NCI-H1048 (cell line): Measurements from ENCODE around the gene WRAP53.

ENCODE experiments used
- DNase-seq: peaks from one replicate; lab custom pipeline; 2025; lab: John Stamatoyannopoulos, UW

The WRAP53 gene

DNA sequence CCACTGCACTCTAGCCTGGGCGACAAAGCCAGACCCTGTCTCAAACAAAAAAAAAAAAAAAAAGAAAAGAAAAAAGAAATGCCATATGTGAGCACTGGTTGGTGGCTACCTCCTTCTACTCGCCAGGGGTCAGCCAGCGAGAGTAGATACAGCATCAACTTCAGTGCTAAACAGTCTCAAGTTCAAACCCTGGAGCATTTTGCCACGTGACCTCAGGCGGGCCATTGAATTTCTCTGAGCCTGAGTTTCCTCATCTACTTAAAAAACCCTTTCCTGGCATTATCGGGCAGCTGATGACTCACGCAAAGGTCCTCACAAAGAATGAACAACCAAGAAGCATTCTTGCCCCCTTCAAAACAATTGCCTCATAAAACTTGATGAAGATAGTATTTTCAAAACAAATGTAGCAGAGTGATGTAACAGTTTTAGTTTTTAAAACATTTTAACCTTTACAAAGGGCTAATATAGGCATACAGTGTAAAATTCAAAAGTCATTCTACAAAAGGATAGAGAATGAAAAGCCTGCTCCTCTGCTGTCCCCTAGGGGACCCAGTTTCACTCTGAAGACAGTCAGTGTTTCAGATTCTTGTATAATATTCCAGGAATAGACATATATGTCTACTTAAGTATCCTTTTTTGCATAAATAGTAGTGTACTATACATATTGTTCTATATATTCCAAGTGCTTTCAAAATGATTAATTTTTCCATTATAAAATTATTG lies 57.6 kb downstream of the WRAP53 start:
- no peak for DNase-seq

DNA sequence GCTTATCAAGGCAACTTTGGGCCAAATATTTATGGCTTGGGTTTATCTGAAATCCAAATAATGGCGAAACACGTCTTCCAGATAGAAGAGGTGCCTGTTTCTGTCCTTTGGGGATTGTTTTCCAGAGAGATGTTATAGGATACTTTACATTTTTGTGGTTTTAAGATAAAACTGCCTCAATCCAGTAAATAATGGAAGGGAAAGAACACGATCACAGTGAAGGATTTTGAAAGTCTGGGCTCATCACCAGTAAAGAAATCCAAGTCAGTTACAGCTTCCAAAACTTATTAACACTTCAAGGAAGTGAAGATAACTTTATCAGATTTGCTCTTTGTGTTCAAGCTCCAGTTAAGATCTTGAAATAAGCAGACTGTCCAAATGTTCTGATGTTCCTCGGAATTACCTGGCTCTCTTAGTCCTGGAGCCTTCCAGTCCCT lies 59.4 kb downstream of the WRAP53 start:
- DNase-seq = no peak

- no peak for DNase-seq
Observed at GRCh38 chr17:7748076-7748775, 59.9 kb downstream of the WRAP53 start.

- no peak for DNase-seq
Observed at GRCh38 chr17:7750321-7750821, 62.1 kb downstream of the WRAP53 start.
